MM.1S (cell line): ENCODE results near the gene ADGRD1.

Source experiments
- DNase-seq: peaks from one replicate; pipeline ENCODE4 v3.0.0-alpha.2; 2015
- H2AFZ ChIP-seq: fragments of 300-600 bp; sonication (generic); 2 replicates; pipeline ENCODE4 v1.6.0; 2016; ENCODE audit warnings: antibody characterized with exemption, low read length
- H3F3A ChIP-seq: fragments of 300-600 bp; sonication (generic); 2 replicates; pipeline ENCODE4 v1.6.1; 2016; ENCODE audit warnings: mild to moderate bottlenecking, antibody characterized with exemption, low read length, moderate library complexity, mixed read lengths; ENCODE audit not compliant: insufficient read depth
- H3K27ac ChIP-seq: fragments of 300-600 bp; sonication (generic); 2 replicates; pipeline ENCODE4 v1.5.1; 2016; ENCODE audit warnings: mild to moderate bottlenecking, low read length
- H3K27me3 ChIP-seq: fragments of 300-600 bp; sonication (generic); replicated peaks from 2 replicates; pipeline ENCODE4 v1.6.0; 2016; ENCODE audit warnings: low read length; ENCODE audit not compliant: insufficient read depth
- H3K36me3 ChIP-seq: fragments of 300-600 bp; sonication (generic); replicated peaks from 2 replicates; pipeline ENCODE4 v1.6.1; 2016; ENCODE audit warnings: mild to moderate bottlenecking, low read length, mixed read lengths; ENCODE audit not compliant: insufficient read depth
- H3K4me1 ChIP-seq: fragments of 300-600 bp; sonication (generic); 2 replicates; pipeline ENCODE4 v1.6.1; 2016; ENCODE audit warnings: low read length, mixed read lengths
- H3K4me2 ChIP-seq: fragments of 300-600 bp; sonication (generic); 2 replicates; pipeline ENCODE4 v1.6.0; 2016; ENCODE audit warnings: low read depth, low read length
- H3K4me3 ChIP-seq: fragments of 300-600 bp; sonication (generic); 2 replicates; pipeline ENCODE4 v1.5.1; 2016; ENCODE audit warnings: low read length, mixed read lengths
- H3K79me2 ChIP-seq: fragments of 300-600 bp; sonication (generic); 2 replicates; pipeline ENCODE4 v1.6.1; 2016; ENCODE audit warnings: mixed run types, low read length, mixed read lengths
- H3K9ac ChIP-seq: fragments of 300-600 bp; sonication (generic); 2 replicates; pipeline ENCODE4 v1.6.1; 2016; ENCODE audit warnings: low read length, mixed read lengths
- H3K9me2 ChIP-seq: fragments of 300-600 bp; sonication (generic); replicated peaks from 2 replicates; pipeline ENCODE4 v1.6.1; 2016; ENCODE audit warnings: mild to moderate bottlenecking, low read length, mixed read lengths; ENCODE audit not compliant: insufficient read depth
- H3K9me3 ChIP-seq: fragments of 300-600 bp; sonication (generic); replicated peaks from 2 replicates; pipeline ENCODE4 v1.6.1; 2016; ENCODE audit warnings: mild to moderate bottlenecking, low read length, mixed read lengths; ENCODE audit not compliant: insufficient read depth
- H4K20me1 ChIP-seq: fragments of 300-600 bp; sonication (generic); 2 replicates; pipeline ENCODE4 v1.6.1; 2016; ENCODE audit warnings: mild to moderate bottlenecking, low read length, moderate library complexity, mixed read lengths; ENCODE audit not compliant: insufficient read depth
- CTCF ChIP-seq: fragments of 300-600 bp; sonication (generic); IDR thresholded peaks from 2 replicates; pipeline ENCODE4 v1.5.1; 2016; ENCODE audit warnings: antibody characterized with exemption, low read length, mixed read lengths
- EZH2 ChIP-seq: fragments of 300-600 bp; sonication (generic); optimal IDR thresholded peaks from 2 replicates; pipeline ENCODE3; 2017; ENCODE audit warnings: low read depth, mild to moderate bottlenecking, antibody characterized with exemption, low read length, mixed read lengths
- EZH2phosphoT487 ChIP-seq: fragments of 300-600 bp; sonication (generic); IDR thresholded peaks from 2 replicates; pipeline ENCODE4 v1.6.1; 2018; ENCODE audit warnings: antibody characterized with exemption, low read length

The ADGRD1 gene

GRCh38 chr12:131135786-131136538 lies 182.3 kb downstream of the ADGRD1 start:
- Histone ChIP-seq H3K4me2 (no peak overlapping the region), H3K9ac (no peak overlapping the region), H4K20me1 (no peaks in the 10 kb centered on the region), H3K27me3 (peaks cover 15% of the 10 kb centered on the region; the same call in 1 of the 2 replicates), H3F3A (no peaks in the 10 kb centered on the region), H3K36me3 (no peaks in the 10 kb centered on the region), H3K27ac (no peak overlapping the region), H3K9me2 (no peaks in the 10 kb centered on the region), H3K4me3 (no peak overlapping the region), H3K4me1 (no peaks in the 10 kb centered on the region), H2AFZ (no peak overlapping the region), H3K9me3 (no peaks in the 10 kb centered on the region), H3K79me2 (no peaks in the 10 kb centered on the region)
- TF ChIP-seq EZH2phosphoT487 (no peak), CTCF (no peak), EZH2 (no peak)
- no peak for DNase-seq

GRCh38 chr12:131136539-131136872 lies 182.8 kb downstream of the ADGRD1 start:
- Histone ChIP-seq H2AFZ (no peak overlapping the region), H3K79me2 (no peaks in the 10 kb centered on the region)
- no peak for TF ChIP-seq EZH2
- TF ChIP-seq EZH2phosphoT487 = no peak
- TF ChIP-seq CTCF = no peak

GRCh38 chr12:131137009-131137835 lies 183.5 kb downstream of the ADGRD1 start:
- no peaks in the 10 kb centered on the region for H3F3A ChIP-seq
- H3K4me1 ChIP-seq = no peaks in the 10 kb centered on the region
- no peak overlapping the region for H2AFZ ChIP-seq
- no peak overlapping the region for H3K4me2 ChIP-seq
- no peaks in the 10 kb centered on the region for H4K20me1 ChIP-seq
- no peak overlapping the region for H3K9ac ChIP-seq
- no peak overlapping the region for H3K4me3 ChIP-seq
- no peaks in the 10 kb centered on the region for H3K79me2 ChIP-seq
- TF ChIP-seq EZH2 (no peak), EZH2phosphoT487 (no peak), CTCF (no peak)
- H3K9me2 ChIP-seq = no peaks in the 10 kb centered on the region
- DNase-seq = no peak
- H3K27me3 ChIP-seq = peaks cover 15% of the 10 kb centered on the region; the same call in 1 of the 2 replicates
- H3K9me3 ChIP-seq = no peaks in the 10 kb centered on the region
- H3K36me3 ChIP-seq = no peaks in the 10 kb centered on the region
- no peak overlapping the region for H3K27ac ChIP-seq

More at GRCh38 chr12:131136539-131136872, 182.8 kb downstream of the ADGRD1 start:
- Histone ChIP-seq H3K4me1 (no peaks in the 10 kb centered on the region), H3K36me3 (no peaks in the 10 kb centered on the region), H3K27me3 (peaks cover 15% of the 10 kb centered on the region; the same call in 1 of the 2 replicates), H4K20me1 (no peaks in the 10 kb centered on the region), H3F3A (no peaks in the 10 kb centered on the region), H3K9ac (no peak overlapping the region), H3K27ac (no peak overlapping the region), H3K4me3 (no peak overlapping the region), H3K9me2 (no peaks in the 10 kb centered on the region), H3K9me3 (no peaks in the 10 kb centered on the region), H3K4me2 (no peak overlapping the region)
- no peak for DNase-seq
